H9 (cell line): ENCODE measurements around the gene ARSI. TPM values are rescaled to one million over a fixed set of nuclear protein-coding genes. Genes with fewer than 3 reads are reported as not detected.

Experiments used
- DNase-seq: peaks from one replicate; pipeline ENCODE4 v3.0.0-alpha.2; 2017
- H2AFZ ChIP-seq: one replicate; pipeline ENCODE4 v1.6.1; 2013; ENCODE audit warnings: mild to moderate bottlenecking, low read length, control low read depth, moderate library complexity
- H2AK5ac ChIP-seq: 2 replicates; pipeline ENCODE4 v1.6.1; 2013; ENCODE audit warnings: low read length, control low read depth, mixed read lengths; ENCODE audit not compliant: insufficient read length
- H2BK120ac ChIP-seq: one replicate; pipeline ENCODE4 v1.6.1; 2013; ENCODE audit warnings: low read depth, mild to moderate bottlenecking, low read length, control low read depth, inconsistent platforms; ENCODE audit not compliant: poor library complexity, severe bottlenecking
- H2BK12ac ChIP-seq: 2 replicates; pipeline ENCODE4 v1.6.1; 2013; ENCODE audit warnings: low read length, control low read depth, mixed read lengths, low read depth; ENCODE audit not compliant: insufficient read length
- H2BK15ac ChIP-seq: 2 replicates; pipeline ENCODE4 v1.6.1; 2013; ENCODE audit warnings: low read depth, low read length, control low read depth
- H2BK20ac ChIP-seq: one replicate; pipeline ENCODE4 v1.6.1; 2013; ENCODE audit warnings: low read depth, mild to moderate bottlenecking, low read length, control low read depth, inconsistent platforms; ENCODE audit not compliant: poor library complexity, severe bottlenecking
- H2BK5ac ChIP-seq: 2 replicates; pipeline ENCODE4 v1.6.1; 2013; ENCODE audit warnings: low read length, control low read depth, mixed read lengths; ENCODE audit not compliant: insufficient read length
- H3K14ac ChIP-seq: 2 replicates; pipeline ENCODE4 v1.6.1; 2013; ENCODE audit warnings: low read length, control low read depth; ENCODE audit not compliant: insufficient read depth
- H3K18ac ChIP-seq: 2 replicates; pipeline ENCODE4 v1.6.1; 2013; ENCODE audit warnings: low read depth, mild to moderate bottlenecking, mixed read lengths, low read length, control low read depth; ENCODE audit not compliant: insufficient read length
- H3K23ac ChIP-seq: 2 replicates; pipeline ENCODE4 v1.6.1; 2013; ENCODE audit warnings: low read length, control low read depth, mixed read lengths, low read depth; ENCODE audit not compliant: insufficient read length
- H3K23me2 ChIP-seq: 2 replicates; pipeline ENCODE4 v1.6.1; 2013; ENCODE audit warnings: low read depth, mild to moderate bottlenecking, mixed read lengths, low read length, control low read depth; ENCODE audit not compliant: insufficient read length, poor library complexity, severe bottlenecking
- H3K27ac ChIP-seq: 2 replicates; pipeline ENCODE4 v1.5.1; 2013; ENCODE audit warnings: low read length, control low read depth, mixed read lengths, low read depth; ENCODE audit not compliant: insufficient read length
- H3K27me3 ChIP-seq: 2 replicates; pipeline ENCODE4 v1.6.1; 2013; ENCODE audit warnings: low read length, control low read depth, inconsistent platforms; ENCODE audit not compliant: insufficient read depth
- H3K4ac ChIP-seq: 2 replicates; pipeline ENCODE4 v1.6.1; 2013; ENCODE audit warnings: low read depth, mild to moderate bottlenecking, control low read depth, inconsistent platforms, low read length, moderate library complexity
- H3K4me1 ChIP-seq: 2 replicates; pipeline ENCODE4 v1.6.1; 2013; ENCODE audit warnings: low read length, control low read depth, inconsistent platforms; ENCODE audit not compliant: insufficient read depth
- H3K4me2 ChIP-seq: 2 replicates; pipeline ENCODE4 v1.6.1; 2013; ENCODE audit warnings: low read length, control low read depth, mixed read lengths; ENCODE audit not compliant: insufficient read length, insufficient read depth
- H3K56ac ChIP-seq: 2 replicates; pipeline ENCODE4 v1.6.1; 2013; ENCODE audit warnings: low read depth, mild to moderate bottlenecking, mixed read lengths, low read length, control low read depth; ENCODE audit not compliant: insufficient read length
- H3K79me1 ChIP-seq: 2 replicates; pipeline ENCODE4 v1.6.1; 2013; ENCODE audit warnings: low read depth, mild to moderate bottlenecking, moderate library complexity, low read length, control low read depth, inconsistent platforms; ENCODE audit not compliant: insufficient read depth, poor library complexity, severe bottlenecking
- H3K79me2 ChIP-seq: 2 replicates; pipeline ENCODE4 v1.6.1; 2013; ENCODE audit warnings: low read length, control low read depth, inconsistent platforms; ENCODE audit not compliant: insufficient read depth
- H3K9ac ChIP-seq: 2 replicates; pipeline ENCODE4 v1.6.1; 2013; ENCODE audit warnings: low read length, control low read depth, mixed read lengths; ENCODE audit not compliant: insufficient read length; ENCODE audit errors: extremely low read depth
- H3K9me3 ChIP-seq: one replicate; pipeline ENCODE4 v1.6.1; 2013; ENCODE audit warnings: low read depth, low read length, inconsistent platforms; ENCODE audit not compliant: control insufficient read depth
- H3T11ph ChIP-seq: one replicate; pipeline ENCODE4 v1.6.1; 2013; ENCODE audit warnings: mild to moderate bottlenecking, low read length, control low read depth, inconsistent platforms
- H4K20me1 ChIP-seq: one replicate; pipeline ENCODE4 v1.6.1; 2013; ENCODE audit not compliant: control insufficient read depth, insufficient read length, insufficient read depth
- H4K5ac ChIP-seq: 2 replicates; pipeline ENCODE4 v1.6.1; 2013; ENCODE audit warnings: low read depth, mild to moderate bottlenecking, mixed read lengths, low read length, control low read depth; ENCODE audit not compliant: insufficient read length
- H4K8ac ChIP-seq: replicated peaks from 2 replicates; pipeline ENCODE4 v1.6.1; 2013; ENCODE audit warnings: low read length, control low read depth, mixed read lengths, low read depth; ENCODE audit not compliant: insufficient read length
- H4K91ac ChIP-seq: 2 replicates; pipeline ENCODE4 v1.6.1; 2013; ENCODE audit warnings: low read depth, mild to moderate bottlenecking, moderate library complexity, mixed read lengths, low read length, control low read depth; ENCODE audit not compliant: insufficient read length
- H3K27ac Mint-ChIP-seq, 3 experiments: 2 replicates in 2 of 3; 3 replicates in 1 of 3; pipeline ENCODE4 v1.8.0; 2020 to 2021; ENCODE audit warnings: mixed read lengths in 3 of 3, mild to moderate bottlenecking in 1 of 3, moderate library complexity in 1 of 3
- H3K27me3 Mint-ChIP-seq: 2 replicates; pipeline ENCODE4 v1.8.0; 2021; ENCODE audit warnings: low read depth, mild to moderate bottlenecking, moderate library complexity, mixed read lengths
- H3K36me3 Mint-ChIP-seq, 3 experiments: 2 replicates in 2 of 3; 3 replicates in 1 of 3; pipeline ENCODE4 v1.8.0; 2020 to 2021; ENCODE audit warnings: low read depth in 3 of 3, mixed read lengths in 3 of 3; ENCODE audit not compliant: insufficient read depth in 1 of 3
- H3K4me1 Mint-ChIP-seq, 2 experiments: 2 replicates each; pipeline ENCODE4 v1.8.0; 2020; ENCODE audit warnings: mixed read lengths in 2 of 2
- H3K4me3 Mint-ChIP-seq, 2 experiments: 2 replicates in 1 of 2; 3 replicates in 1 of 2; pipeline ENCODE4 v1.8.0; 2020 to 2021; ENCODE audit warnings: mild to moderate bottlenecking in 2 of 2, mixed read lengths in 2 of 2, moderate library complexity in 1 of 2
- H3K9me3 Mint-ChIP-seq, 2 experiments: 2 replicates in 1 of 2; 3 replicates in 1 of 2; pipeline ENCODE4 v1.8.0; 2020; ENCODE audit warnings: mild to moderate bottlenecking in 2 of 2, mixed read lengths in 2 of 2, moderate library complexity in 1 of 2
- CTCF ChIP-seq: fragments of 200-600 bp; sonication (generic); conservative IDR thresholded peaks from 3 replicates; pipeline ENCODE4 v1.8.0; 2021; ENCODE audit warnings: antibody characterized with exemption, mild to moderate bottlenecking
- WGBS: extraction: QIAGEN DNeasy Blood & Tissue Kit; methylation state at CpG from one replicate; pipeline ENCODE4 v1.1.7; 2013; ENCODE audit warnings: missing lambda C conversion rate, low lambda C conversion rate, mixed read lengths; ENCODE audit not compliant: insufficient read length; ENCODE audit errors: extremely low coverage; 5-methylcytosine and 5-hydroxymethylcytosine counted together
- total RNA-seq: library from RNA; stranded (reverse); gene quantifications from 2 replicates; pipeline ENCODE4 v1.2.1, GENCODE V29; 2021

Gene ARSI
- total RNA-seq, 1 experiment from 2014 or later = 1.7 TPM

GRCh38 chr5:150321784-150322183, 19.1 kb upstream of the ARSI start:
- no peak for TF ChIP-seq CTCF
- H3K4me1 Mint-ChIP-seq = peaks cover 15 to 17% of the 10 kb centered on the region in 2 experiments
- WGBS = no CpG with 5 or more reads among the region's 1 CpG

More at GRCh38 chr5:150321784-150322183, 19.1 kb upstream of the ARSI start:
- H2BK20ac ChIP-seq = no peak overlapping the region
- H3T11ph ChIP-seq = no peak overlapping the region
- no peak overlapping the region for H3K4me2 ChIP-seq
- H3K23ac ChIP-seq = no peak overlapping the region
- H4K91ac ChIP-seq = no peak overlapping the region
- H3K56ac ChIP-seq = no peak overlapping the region
- no peaks in the 10 kb centered on the region for H3K79me2 ChIP-seq
- H3K27ac ChIP-seq = no peak overlapping the region
- H2AK5ac ChIP-seq = no peak overlapping the region
- DNase-seq = no peak
- H2BK120ac ChIP-seq = no peak overlapping the region
- no peaks in the 10 kb centered on the region for H3K23me2 ChIP-seq
- no peak overlapping the region for H3K4me3 Mint-ChIP-seq
- no peaks in the 10 kb centered on the region for H3K79me1 ChIP-seq
- H3K27me3 ChIP-seq = no peaks in the 10 kb centered on the region
- no peak overlapping the region for H2AFZ ChIP-seq
- H4K8ac ChIP-seq = no peak overlapping the region
- H3K9me3 Mint-ChIP-seq = no peaks in the 10 kb centered on the region
- H3K27me3 Mint-ChIP-seq = no peaks in the 10 kb centered on the region; the same call in none of the 2 replicates
- no peak overlapping the region for H3K14ac ChIP-seq
- peak overlapping the region in 1 of 3 experiments; percentile 73; a peak in 1 of 7 replicates for H3K27ac Mint-ChIP-seq
- H3K36me3 Mint-ChIP-seq = no peaks in the 10 kb centered on the region
- H2BK15ac ChIP-seq = no peak overlapping the region
- H3K9me3 ChIP-seq = no peaks in the 10 kb centered on the region
- H2BK12ac ChIP-seq = no peak overlapping the region
- no peak overlapping the region for H3K4ac ChIP-seq
- H3K18ac ChIP-seq = no peak overlapping the region
- H3K4me1 ChIP-seq = 0 out of 2 replicates have a peak, but pooled peaks cover 2% of the 10 kb centered on the region
- no peak overlapping the region for H3K9ac ChIP-seq
- H2BK5ac ChIP-seq = no peak overlapping the region
- H4K5ac ChIP-seq = no peak overlapping the region
- no peaks in the 10 kb centered on the region for H4K20me1 ChIP-seq
